T-cell (primary cell): ENCODE measurements around the gene AATK. TPM values are rescaled to one million over a fixed set of nuclear protein-coding genes. Genes with fewer than 3 reads are reported as not detected.

Source experiments
- ATAC-seq, 4 experiments: fragments of 200-7000 bp in 3 of 4; fragments of 150-1000 bp in 1 of 4; cut with Tn5 transposase; replicated peaks in 1 of 4; 1 replicate in 3 of 4; 2 replicates in 1 of 4; pipeline ENCODE4 v1.10.0; 2021; ENCODE audit warnings: moderate library complexity in 3 of 4, mild to moderate bottlenecking in 2 of 4, moderate number of reproducible peaks in 1 of 4
- CTCF ChIA-PET, 2 donors: fragments of 300-600 bp; sonication (Branson Sonifier 250); formaldehyde crosslinking; loops; one replicate each; lab custom pipeline; 2022; ENCODE audit warnings: antibody characterized with exemption in 2 of 2; lab: Charles Lee
- POLR2A ChIA-PET, 2 donors: fragments of 300-600 bp; sonication (Branson Sonifier 250); formaldehyde crosslinking; loops; one replicate each; lab custom pipeline; 2022; ENCODE audit warnings: antibody characterized with exemption in 2 of 2; lab: Charles Lee
- DNase-seq, 35 experiments: peaks; one replicate each; pipeline versions ENCODE4 v3.0.0 to v3.0.0-alpha.2; 2013 to 2023
- H3K27ac ChIP-seq: one replicate; pipeline ENCODE4 v1.5.1; 2013; ENCODE audit warnings: low read length
- H3K27me3 ChIP-seq, 2 experiments: replicated peaks in 1 of 2; 1 replicate in 1 of 2; 2 replicates in 1 of 2; pipeline versions ENCODE4 v1.6.1 to v1.7.0; 2013; ENCODE audit warnings: low read length in 1 of 2, mixed read lengths in 1 of 2; ENCODE audit not compliant: control insufficient read depth in 2 of 2, insufficient read depth in 2 of 2; ENCODE audit errors: extremely low read depth in 1 of 2
- H3K36me3 ChIP-seq, 2 donors: 1 replicate in 1 of 2; 2 replicates in 1 of 2; pipeline versions ENCODE4 v1.6.1 to v1.7.0; 2013; ENCODE audit warnings: low read length in 1 of 2; ENCODE audit not compliant: control insufficient read depth in 2 of 2, insufficient read depth in 1 of 2; ENCODE audit errors: extremely low read depth in 1 of 2
- H3K4me1 ChIP-seq, 2 experiments: 1 replicate in 1 of 2; 2 replicates in 1 of 2; pipeline versions ENCODE4 v1.6.1 to v1.7.0; 2013; ENCODE audit warnings: low read length in 2 of 2, mixed read lengths in 1 of 2; ENCODE audit not compliant: insufficient read depth in 2 of 2, control insufficient read depth in 1 of 2; ENCODE audit errors: extremely low read depth in 1 of 2
- H3K4me3 ChIP-seq, 2 donors: 1 replicate in 1 of 2; 2 replicates in 1 of 2; pipeline versions ENCODE4 v1.5.1 to v1.7.0; 2013; ENCODE audit warnings: mild to moderate bottlenecking in 2 of 2, low read length in 1 of 2, moderate library complexity in 1 of 2; ENCODE audit not compliant: control insufficient read depth in 1 of 2; ENCODE audit errors: extremely low read depth in 1 of 2
- H3K9me3 ChIP-seq: 2 replicates; pipeline ENCODE4 v1.7.0; 2013
- H3K27ac Mint-ChIP-seq, 2 donors: one replicate each; pipeline ENCODE4 v1.8.0; 2020 to 2021; ENCODE audit warnings: mild to moderate bottlenecking in 2 of 2, mixed read lengths in 2 of 2
- H3K27me3 Mint-ChIP-seq, 2 donors: one replicate each; pipeline ENCODE4 v1.8.0; 2021 to 2022; ENCODE audit warnings: mixed read lengths in 2 of 2
- H3K36me3 Mint-ChIP-seq: one replicate; pipeline ENCODE4 v1.8.0; 2021; ENCODE audit warnings: mixed read lengths
- H3K4me1 Mint-ChIP-seq, 3 donors: one replicate each; pipeline ENCODE4 v1.8.0; 2020 to 2022; ENCODE audit warnings: mixed read lengths in 3 of 3, mild to moderate bottlenecking in 1 of 3
- H3K4me3 Mint-ChIP-seq, 3 donors: one replicate each; pipeline ENCODE4 v1.8.0; 2020 to 2022; ENCODE audit warnings: mild to moderate bottlenecking in 3 of 3, mixed read lengths in 3 of 3, moderate library complexity in 3 of 3
- H3K9me3 Mint-ChIP-seq, 3 donors: one replicate each; pipeline ENCODE4 v1.8.0; 2020 to 2022; ENCODE audit warnings: mixed read lengths in 3 of 3
- WGBS: methylation state at CpG from one replicate; pipeline ENCODE4 v1.1.5; 2013; ENCODE audit warnings: missing lambda C conversion rate; ENCODE audit not compliant: insufficient coverage; 5-methylcytosine and 5-hydroxymethylcytosine counted together
- total RNA-seq, 35 experiments: library from RNA in 6 of 35; stranded (reverse) in 6 of 35; fragments of 120-200 nt in 1 of 35; gene quantifications; one replicate each; pipeline versions ENCODE4 v1.2.1 to v1.2.4 and lab custom pipeline; 2013 to 2026

The AATK gene
- total RNA-seq, 5 donors from 2014 or later (not counting 1 experiment from before 2014, with no cell fraction given) = 0.63 to 11.1 (median 0.72) TPM

- 50% methylated on average over 12 of the region's 15 CpGs for WGBS
- no peaks in the 10 kb centered on the region for H3K4me1 Mint-ChIP-seq
- no peaks in the 10 kb centered on the region for H3K36me3 Mint-ChIP-seq
- H3K27ac ChIP-seq = no peak overlapping the region
- no peaks in the 10 kb centered on the region for H3K9me3 Mint-ChIP-seq
- H3K4me3 ChIP-seq = no peak overlapping the region
- ChIA-PET POLR2A (no interaction called here), CTCF (no interaction called here)
- H3K36me3 ChIP-seq = no peaks in the 10 kb centered on the region
- H3K27ac Mint-ChIP-seq = no peak overlapping the region
- no peak for ATAC-seq
- peaks cover 0 to 34% of the 10 kb centered on the region in 2 experiments for H3K27me3 ChIP-seq
- no peaks in the 10 kb centered on the region for H3K9me3 ChIP-seq
- DNase-seq = no peak
- peaks cover 0 to 4% of the 10 kb centered on the region in 2 donors for H3K27me3 Mint-ChIP-seq
- no peak overlapping the region for H3K4me3 Mint-ChIP-seq
- no peaks in the 10 kb centered on the region for H3K4me1 ChIP-seq
Measured at GRCh38 chr17:81184555-81184954, 18.5 kb upstream of the AATK start.

DNA sequence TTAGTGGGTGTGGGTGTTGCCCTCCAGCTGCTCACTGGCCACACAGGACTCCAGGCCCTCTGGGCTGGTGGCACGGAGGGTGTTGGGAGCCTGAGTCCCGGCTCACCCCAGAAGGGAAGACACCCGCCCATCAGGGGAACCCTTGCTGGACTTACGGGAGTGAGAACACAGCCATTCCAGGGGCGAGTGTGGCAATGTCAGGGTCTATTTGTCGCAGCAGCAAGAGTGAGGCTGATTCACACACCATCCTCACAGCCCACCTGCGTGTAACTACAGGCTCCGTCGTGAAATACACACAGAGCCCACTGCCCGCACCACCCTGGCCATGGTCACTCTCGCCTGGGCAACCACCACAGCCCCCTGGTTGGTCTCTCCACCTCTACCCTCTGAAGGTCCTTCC is 17.8 kb upstream of the AATK start:
- no peak for DNase-seq
- no peak for ATAC-seq
- Mint-ChIP-seq H3K9me3 (no peaks in the 10 kb centered on the region), H3K27ac (no peak overlapping the region), H3K27me3 (peaks cover 0 to 4% of the 10 kb centered on the region in 2 donors), H3K4me1 (no peaks in the 10 kb centered on the region), H3K36me3 (no peaks in the 10 kb centered on the region), H3K4me3 (no peak overlapping the region)
- Histone ChIP-seq H3K4me3 (no peak overlapping the region), H3K36me3 (no peaks in the 10 kb centered on the region), H3K4me1 (no peaks in the 10 kb centered on the region), H3K27me3 (peaks cover 0 to 36% of the 10 kb centered on the region in 2 experiments), H3K27ac (no peak overlapping the region), H3K9me3 (no peaks in the 10 kb centered on the region)
- POLR2A ChIA-PET = no interaction called here
- 89% methylated on average over 11 of the region's 11 CpGs for WGBS
- CTCF ChIA-PET = no interaction called here

DNA sequence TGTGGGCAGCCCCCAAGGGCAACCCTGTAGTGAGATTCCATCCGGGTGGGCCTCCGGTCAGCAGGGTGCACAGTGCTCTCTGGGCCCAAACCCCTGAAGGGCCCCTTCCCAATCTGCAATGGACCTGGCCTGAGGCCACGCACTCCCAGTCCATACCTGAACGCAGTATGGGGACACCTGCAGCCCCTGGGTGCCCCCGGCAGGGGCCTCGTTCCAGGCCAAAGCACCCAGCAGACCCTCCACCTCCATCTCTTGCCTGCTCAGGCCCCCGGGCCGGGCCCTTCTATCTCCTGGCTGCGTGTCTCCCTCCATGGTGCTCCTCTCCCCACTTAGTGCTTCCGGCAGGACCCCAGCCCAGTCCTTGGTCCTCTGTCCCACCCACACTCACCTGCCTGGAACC is 17.3 kb upstream of the AATK start:
- Mint-ChIP-seq H3K27me3 (peaks cover 0 to 4% of the 10 kb centered on the region in 2 donors), H3K4me3 (no peak overlapping the region), H3K27ac (no peak overlapping the region), H3K4me1 (no peaks in the 10 kb centered on the region), H3K36me3 (no peaks in the 10 kb centered on the region), H3K9me3 (no peaks in the 10 kb centered on the region)
- no peak for DNase-seq
- H3K4me3 ChIP-seq = no peak overlapping the region
- H3K27me3 ChIP-seq = peaks cover 0 to 36% of the 10 kb centered on the region in 2 experiments
- ChIA-PET POLR2A (no interaction called here), CTCF (no interaction called here)
- H3K4me1 ChIP-seq = no peaks in the 10 kb centered on the region
- WGBS = 78% methylated on average over 9 of the region's 10 CpGs
- H3K36me3 ChIP-seq = no peaks in the 10 kb centered on the region
- H3K9me3 ChIP-seq = no peaks in the 10 kb centered on the region
- no peak for ATAC-seq
- no peak overlapping the region for H3K27ac ChIP-seq

GRCh38 chr17:81182596-81182995 is 16.6 kb upstream of the AATK start:
- DNase-seq = no peak

GRCh38 chr17:81181811-81182185 is 15.8 kb upstream of the AATK start:
- ATAC-seq (no peak), DNase-seq (no peak)
- Mint-ChIP-seq H3K4me3 (no peak overlapping the region), H3K36me3 (no peaks in the 10 kb centered on the region), H3K4me1 (no peaks in the 10 kb centered on the region), H3K9me3 (no peaks in the 10 kb centered on the region), H3K27ac (no peak overlapping the region), H3K27me3 (peaks cover 0 to 4% of the 10 kb centered on the region in 2 donors)
- Histone ChIP-seq H3K4me3 (no peak overlapping the region), H3K4me1 (no peaks in the 10 kb centered on the region), H3K9me3 (no peaks in the 10 kb centered on the region), H3K36me3 (no peaks in the 10 kb centered on the region), H3K27ac (no peak overlapping the region), H3K27me3 (peaks cover 0 to 36% of the 10 kb centered on the region in 2 experiments)
- WGBS = 83% methylated on average over 7 of the region's 19 CpGs
- POLR2A ChIA-PET = no interaction called here
- CTCF ChIA-PET = no interaction called here

More at GRCh38 chr17:81182596-81182995, 16.6 kb upstream of the AATK start:
- Histone ChIP-seq H3K36me3 (no peaks in the 10 kb centered on the region), H3K27me3 (peaks cover 0 to 36% of the 10 kb centered on the region in 2 experiments), H3K4me3 (no peak overlapping the region), H3K27ac (no peak overlapping the region), H3K9me3 (no peaks in the 10 kb centered on the region), H3K4me1 (no peaks in the 10 kb centered on the region)
- ChIA-PET CTCF (no interaction called here), POLR2A (no interaction called here)
- no peak for ATAC-seq
- H3K4me1 Mint-ChIP-seq = no peaks in the 10 kb centered on the region
- H3K9me3 Mint-ChIP-seq = no peaks in the 10 kb centered on the region
- no peak overlapping the region for H3K4me3 Mint-ChIP-seq
- H3K36me3 Mint-ChIP-seq = no peaks in the 10 kb centered on the region
- H3K27me3 Mint-ChIP-seq = peaks cover 0 to 4% of the 10 kb centered on the region in 2 donors
- 87% methylated on average over 4 of the region's 5 CpGs for WGBS
- H3K27ac Mint-ChIP-seq = no peak overlapping the region

DNA sequence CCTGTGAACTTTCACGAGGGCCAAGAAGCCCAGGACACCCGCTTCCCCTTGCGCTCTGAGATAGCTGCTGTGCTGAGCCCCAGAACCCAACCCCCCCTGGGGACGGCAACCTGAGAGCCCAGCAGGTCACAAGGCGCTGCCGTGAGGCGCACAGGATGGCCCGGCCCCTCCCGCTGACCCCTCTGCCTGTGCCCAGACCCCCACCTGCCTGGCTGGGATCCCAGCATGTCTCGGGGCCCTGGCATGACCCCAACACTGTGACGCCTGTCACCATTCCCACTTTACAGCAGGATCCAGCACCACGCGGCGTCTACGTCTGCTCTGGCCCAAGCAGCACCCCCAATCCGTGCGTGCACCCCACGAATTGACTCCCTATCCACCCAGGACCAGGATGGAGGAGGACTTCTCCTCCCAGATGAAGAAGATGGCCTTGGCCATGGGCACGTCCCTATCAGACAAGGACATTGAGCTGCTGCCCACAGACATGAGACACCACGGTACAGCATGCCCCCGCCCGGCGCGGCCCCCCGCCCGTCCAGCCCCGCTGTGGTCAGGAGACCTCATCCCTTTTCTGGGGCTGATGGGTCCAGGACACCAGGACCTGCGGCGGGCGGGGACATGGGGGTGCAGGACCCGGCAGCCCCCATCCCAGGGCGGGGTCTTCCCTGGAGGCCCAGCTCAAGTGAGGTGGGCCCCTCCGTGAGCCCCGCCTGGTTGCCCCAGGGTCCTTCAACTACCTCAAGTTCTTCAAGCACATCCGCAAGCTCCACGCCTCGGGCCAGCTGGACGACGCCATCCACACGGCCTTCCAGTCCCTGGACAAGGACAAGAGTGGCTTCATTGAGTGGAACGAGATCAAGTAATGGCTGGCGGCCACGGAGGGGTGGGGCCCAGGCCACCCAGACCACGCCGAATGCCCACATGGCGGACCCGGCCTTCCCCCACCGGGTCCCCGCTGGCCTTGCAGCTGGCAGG is 15.1 kb upstream of the AATK start:
- H3K36me3 Mint-ChIP-seq = no peaks in the 10 kb centered on the region
- 90% methylated on average over 46 of the region's 49 CpGs for WGBS

More for the DNA sequence above, 15.1 kb upstream of the AATK start:
- H3K4me3 Mint-ChIP-seq = no peak overlapping the region
- H3K27me3 Mint-ChIP-seq = peaks cover 0 to 4% of the 10 kb centered on the region in 2 donors
- H3K27ac Mint-ChIP-seq = no peak overlapping the region
- H3K4me1 ChIP-seq = no peaks in the 10 kb centered on the region
- no peaks in the 10 kb centered on the region for H3K9me3 ChIP-seq
- no peaks in the 10 kb centered on the region for H3K4me1 Mint-ChIP-seq
- peaks cover 0 to 36% of the 10 kb centered on the region in 2 experiments for H3K27me3 ChIP-seq
- POLR2A ChIA-PET = no interaction called here
- H3K4me3 ChIP-seq = no peak overlapping the region
- ATAC-seq (no peak), DNase-seq (no peak)
- CTCF ChIA-PET = no interaction called here
- no peaks in the 10 kb centered on the region for H3K36me3 ChIP-seq
- H3K27ac ChIP-seq = no peak overlapping the region
- no peaks in the 10 kb centered on the region for H3K9me3 Mint-ChIP-seq
